ENCODE measurements around the gene CLDN22. TPM values are rescaled to one million over a fixed set of nuclear protein-coding genes. Genes with fewer than 3 reads are reported as not detected.
A peak's percentile ranks its signal among the peaks of the same experiment; 100 is the strongest.

Gene CLDN22
- total and polyA plus RNA-seq, 2 of the 8 experiments (the other 6 are each of a cell fraction or from before 2014, with no cell fraction given) = not detected

- H4K8ac ChIP-seq (ENCODE audit: extremely low read depth, insufficient read depth, low read length) = no peak overlapping the region
- H3K56ac ChIP-seq (replicated peaks; ENCODE audit: insufficient read length, low read depth, low read length) = no peak overlapping the region
- H3K79me2 ChIP-seq (ENCODE audit: control insufficient read depth in 1 of 2, insufficient read depth in 2 of 2, low read length in 2 of 2) = no peaks in the 10 kb centered on the region
- H3K27ac ChIP-seq (ENCODE audit: low read depth, low read length) = no peak overlapping the region
- no peak overlapping the region for H2BK120ac ChIP-seq (replicated peaks; ENCODE audit: low read depth, low read length)
- H3K4me2 ChIP-seq (ENCODE audit: insufficient read depth in 1 of 2, low read depth in 2 of 2, low read length in 2 of 2) = no peak overlapping the region
- H3K79me1 ChIP-seq (ENCODE audit: low read depth, low read length) = no peaks in the 10 kb centered on the region
- peaks cover 2% of the 10 kb centered on the region; the same call in 1 of the 2 replicates for H3K23me2 ChIP-seq (ENCODE audit: low read depth, low read length)
- no peak overlapping the region for H3K18ac ChIP-seq (ENCODE audit: extremely low read depth, low read length)
- FAIRE-seq = no peak
- H4K5ac ChIP-seq (ENCODE audit: insufficient read length, low read depth, low read length) = no peak overlapping the region
- peaks cover 0 to 2% (median 0%) of the 10 kb centered on the region in 4 experiments; a peak in 1 of 7 replicates for H3K27me3 ChIP-seq (replicated peaks in 1 of 4; ENCODE audit: control insufficient read depth in 3 of 4, extremely low read depth in 1 of 4, insufficient read depth in 3 of 4, low read length in 3 of 4)
- 95% methylated on average over 6 of the region's 6 CpGs; no CpG with 5 or more reads in 1 of the 2 experiments for WGBS, 2 experiments (ENCODE audit: extremely low coverage in 1 of 2, insufficient coverage in 1 of 2, insufficient read length in 1 of 2, insufficient replicate concordance in 2 of 2, low coverage in 1 of 2, low lambda C conversion rate in 2 of 2, missing lambda C conversion rate in 1 of 2)
- H4K20me1 ChIP-seq (replicated peaks in 1 of 2; ENCODE audit: control insufficient read depth in 1 of 2, insufficient read depth in 2 of 2, low read length in 2 of 2) = no peaks in the 10 kb centered on the region
- H3K23ac ChIP-seq (ENCODE audit: insufficient read length) = no peak overlapping the region
- H3K36me3 ChIP-seq (ENCODE audit: control insufficient read depth in 2 of 4, insufficient read depth in 4 of 4, low read length in 3 of 4) = no peaks in the 10 kb centered on the region
- no peak overlapping the region for H4K91ac ChIP-seq (replicated peaks; ENCODE audit: insufficient read length, low read length)
- H3K4me3 ChIP-seq (ENCODE audit: extremely low read depth in 1 of 4, insufficient read depth in 2 of 4, low read depth in 3 of 4, low read length in 4 of 4) = no peak overlapping the region
- H2AK5ac ChIP-seq (ENCODE audit: low read depth, low read length) = no peak overlapping the region
- no peak overlapping the region for H2BK5ac ChIP-seq (ENCODE audit: low read depth, low read length)
- DNase-seq (ENCODE audit: low read depth in 1 of 2, low spot score in 2 of 2) = no peak
- no peaks in the 10 kb centered on the region for H3K4me1 ChIP-seq (replicated peaks in 1 of 4; ENCODE audit: control insufficient read depth in 3 of 4, insufficient read depth in 4 of 4, low read length in 3 of 4)
- no peak overlapping the region for H2AFZ ChIP-seq (ENCODE audit: low read length)
- ChIA-PET POLR2A (ENCODE audit: partially characterized antibody) (no interaction called here), CTCF (ENCODE audit: partially characterized antibody) (no interaction called here)
- no peak overlapping the region for H2BK12ac ChIP-seq (ENCODE audit: low read depth, low read length)
- no peaks in the 10 kb centered on the region for H3K9me3 ChIP-seq (ENCODE audit: insufficient read depth in 2 of 2, low read depth in 1 of 2, low read length in 1 of 2)
- no peak overlapping the region for H3K14ac ChIP-seq (ENCODE audit: insufficient read length)
- H3K4ac ChIP-seq (replicated peaks; ENCODE audit: insufficient read length, low read depth, low read length) = peak overlapping the region; percentile 1
- no peak overlapping the region for H2BK20ac ChIP-seq (ENCODE audit: low read length)
- no peak overlapping the region for H3K9ac ChIP-seq (replicated peaks in 1 of 4; ENCODE audit: extremely low read depth in 1 of 4, low read depth in 3 of 4, low read length in 3 of 4)
- H2BK15ac ChIP-seq (ENCODE audit: low read length) = no peak overlapping the region
- TF ChIP-seq CTCF (IDR thresholded peaks at IDR 0.05; ENCODE audit: control extremely low read depth in 1 of 3, insufficient read depth in 1 of 3, low read depth in 1 of 3, low read length in 3 of 3) (no peak), KDM4A (IDR thresholded peaks at IDR 0.05; ENCODE audit: low read depth, low read length, severe bottlenecking) (no peak), NRF1 (IDR thresholded peaks at IDR 0.05; ENCODE audit: low read depth, low read length) (no peak), JUND (IDR thresholded peaks at IDR 0.05; ENCODE audit: low read length) (no peak), YY1 (IDR thresholded peaks at IDR 0.05; ENCODE audit: low read depth, low read length) (no peak), USF2 (IDR thresholded peaks at IDR 0.05; ENCODE audit: low read length) (no peak), SRF (IDR thresholded peaks at IDR 0.05; ENCODE audit: low read depth, low read length) (no peak), RXRA (IDR thresholded peaks at IDR 0.05; ENCODE audit: insufficient read depth, low read depth, low read length) (no peak), FOSL1 (IDR thresholded peaks at IDR 0.05; ENCODE audit: insufficient read depth, low read depth, low read length) (no peak), TBP (IDR thresholded peaks at IDR 0.05; ENCODE audit: low read depth, low read length) (no peak), SP1 (IDR thresholded peaks at IDR 0.05; ENCODE audit: low read depth, low read length) (no peak)
Observed at GRCh38 chr4:183333983-183334382, 13.9 kb upstream of the CLDN22 start.

Measured in H1 (cell line).